Mesenchymal stem cell (in vitro differentiated cells and primary cell): ENCODE measurements around the gene CAMK4. TPM values are rescaled to one million over a fixed set of nuclear protein-coding genes. Genes with fewer than 3 reads are reported as not detected.

ENCODE experiments used
- DNase-seq: peaks from one replicate; pipeline ENCODE4 v3.0.0-alpha.2; 2013
- H2AFZ ChIP-seq: one replicate; pipeline ENCODE4 v1.6.1; 2013; ENCODE audit warnings: low read depth, mild to moderate bottlenecking, control low read depth, inconsistent platforms, low read length, moderate library complexity
- H2AK5ac ChIP-seq: 2 replicates; pipeline ENCODE4 v1.6.1; 2013; ENCODE audit warnings: low read length, moderate library complexity, mild to moderate bottlenecking, inconsistent platforms; ENCODE audit not compliant: severe bottlenecking
- H2BK120ac ChIP-seq: one replicate; pipeline ENCODE4 v1.6.1; 2013; ENCODE audit warnings: low read depth, mild to moderate bottlenecking, inconsistent platforms, low read length, moderate library complexity
- H2BK12ac ChIP-seq, 2 experiments: one replicate each; pipeline ENCODE4 v1.6.1; 2013; ENCODE audit warnings: inconsistent platforms in 2 of 2, low read length in 2 of 2, mild to moderate bottlenecking in 2 of 2, moderate library complexity in 2 of 2, control low read depth in 1 of 2
- H2BK15ac ChIP-seq: one replicate; pipeline ENCODE4 v1.6.1; 2013; ENCODE audit warnings: mild to moderate bottlenecking, low read depth, inconsistent platforms; ENCODE audit not compliant: poor library complexity, severe bottlenecking
- H2BK5ac ChIP-seq: 2 replicates; pipeline ENCODE4 v1.6.1; 2013; ENCODE audit warnings: low read depth, mild to moderate bottlenecking, low read length, control low read depth, inconsistent platforms; ENCODE audit not compliant: poor library complexity, severe bottlenecking
- H3K14ac ChIP-seq, 2 experiments: one replicate each; pipeline ENCODE4 v1.6.1; 2013; ENCODE audit warnings: inconsistent platforms in 2 of 2, low read length in 2 of 2, control low read depth in 1 of 2, mild to moderate bottlenecking in 1 of 2, moderate library complexity in 1 of 2
- H3K18ac ChIP-seq, 2 experiments: one replicate each; pipeline ENCODE4 v1.6.1; 2013; ENCODE audit warnings: inconsistent platforms in 2 of 2, low read length in 2 of 2, control low read depth in 1 of 2, low read depth in 1 of 2, mild to moderate bottlenecking in 1 of 2
- H3K23ac ChIP-seq, 2 experiments: one replicate each; pipeline ENCODE4 v1.6.1; 2013; ENCODE audit warnings: inconsistent platforms in 2 of 2, low read length in 2 of 2, mild to moderate bottlenecking in 2 of 2, moderate library complexity in 2 of 2, control low read depth in 1 of 2
- H3K27ac ChIP-seq: 2 replicates; pipeline ENCODE4 v1.5.1; 2013; ENCODE audit warnings: mild to moderate bottlenecking, moderate library complexity, low read length, control low read depth, inconsistent platforms; ENCODE audit not compliant: poor library complexity, severe bottlenecking
- H3K27me3 ChIP-seq, 2 experiments: 2 replicates each; pipeline versions ENCODE4 v1.6.1 to v1.7.0; 2013; ENCODE audit warnings: low read length in 2 of 2, mild to moderate bottlenecking in 2 of 2, moderate library complexity in 2 of 2, control low read depth in 1 of 2, inconsistent platforms in 1 of 2; ENCODE audit not compliant: control insufficient read depth in 1 of 2, insufficient read depth in 1 of 2
- H3K36me3 ChIP-seq, 2 experiments: 2 replicates each; pipeline versions ENCODE4 v1.6.1 to v1.7.0; 2013; ENCODE audit warnings: low read length in 2 of 2, control low read depth in 1 of 2, inconsistent platforms in 1 of 2, low read depth in 1 of 2, mild to moderate bottlenecking in 1 of 2; ENCODE audit not compliant: insufficient read depth in 2 of 2, control insufficient read depth in 1 of 2
- H3K4ac ChIP-seq, 2 experiments: one replicate each; pipeline ENCODE4 v1.6.1; 2013; ENCODE audit warnings: inconsistent platforms in 2 of 2, low read length in 2 of 2, mild to moderate bottlenecking in 2 of 2, moderate library complexity in 2 of 2, control low read depth in 1 of 2, low read depth in 1 of 2
- H3K4me1 ChIP-seq: 2 replicates; pipeline ENCODE4 v1.6.1; 2013; ENCODE audit warnings: low read depth, low read length, control low read depth; ENCODE audit not compliant: control insufficient read depth, insufficient read depth
- H3K4me2 ChIP-seq: 2 replicates; pipeline ENCODE4 v1.6.1; 2013; ENCODE audit warnings: low read length, mild to moderate bottlenecking, inconsistent platforms; ENCODE audit not compliant: poor library complexity, severe bottlenecking
- H3K4me3 ChIP-seq, 2 experiments: 2 replicates each; pipeline versions ENCODE4 v1.5.1 to v1.7.0; 2013; ENCODE audit warnings: low read length in 2 of 2, mild to moderate bottlenecking in 2 of 2, control low read depth in 1 of 2, low read depth in 1 of 2; ENCODE audit not compliant: insufficient read depth in 1 of 2
- H3K79me1 ChIP-seq: replicated peaks from 2 replicates; pipeline ENCODE4 v1.6.1; 2013; ENCODE audit warnings: mild to moderate bottlenecking, control low read depth, low read length, inconsistent platforms; ENCODE audit not compliant: poor library complexity, severe bottlenecking
- H3K9ac ChIP-seq: 2 replicates; pipeline ENCODE4 v1.7.0; 2013; ENCODE audit warnings: mild to moderate bottlenecking, low read length, moderate library complexity
- H3K9me3 ChIP-seq: 2 replicates; pipeline ENCODE4 v1.7.0; 2013; ENCODE audit warnings: mild to moderate bottlenecking, low read length; ENCODE audit not compliant: control insufficient read depth
- H4K8ac ChIP-seq: one replicate; pipeline ENCODE4 v1.6.1; 2013; ENCODE audit warnings: inconsistent platforms, mild to moderate bottlenecking, low read length, moderate library complexity
- H4K91ac ChIP-seq: one replicate; pipeline ENCODE4 v1.6.1; 2013; ENCODE audit warnings: mild to moderate bottlenecking, low read length, inconsistent platforms
- WGBS: methylation state at CpG from one replicate; pipeline ENCODE4 v1.1.7; 2013; ENCODE audit warnings: mixed read lengths; 5-methylcytosine and 5-hydroxymethylcytosine counted together
- polyA plus RNA-seq, 2 experiments: library from polyadenylated mRNA; stranded (reverse); fragments of 200-250 nt; gene quantifications; one replicate each; pipeline ENCODE4 v1.2.3, GENCODE V29; 2013

The CAMK4 gene
- 4.2 TPM for polyA plus RNA-seq (2013, experiment 1 of 2)
- polyA plus RNA-seq (2013, experiment 2 of 2) = 4.5 TPM

DNA sequence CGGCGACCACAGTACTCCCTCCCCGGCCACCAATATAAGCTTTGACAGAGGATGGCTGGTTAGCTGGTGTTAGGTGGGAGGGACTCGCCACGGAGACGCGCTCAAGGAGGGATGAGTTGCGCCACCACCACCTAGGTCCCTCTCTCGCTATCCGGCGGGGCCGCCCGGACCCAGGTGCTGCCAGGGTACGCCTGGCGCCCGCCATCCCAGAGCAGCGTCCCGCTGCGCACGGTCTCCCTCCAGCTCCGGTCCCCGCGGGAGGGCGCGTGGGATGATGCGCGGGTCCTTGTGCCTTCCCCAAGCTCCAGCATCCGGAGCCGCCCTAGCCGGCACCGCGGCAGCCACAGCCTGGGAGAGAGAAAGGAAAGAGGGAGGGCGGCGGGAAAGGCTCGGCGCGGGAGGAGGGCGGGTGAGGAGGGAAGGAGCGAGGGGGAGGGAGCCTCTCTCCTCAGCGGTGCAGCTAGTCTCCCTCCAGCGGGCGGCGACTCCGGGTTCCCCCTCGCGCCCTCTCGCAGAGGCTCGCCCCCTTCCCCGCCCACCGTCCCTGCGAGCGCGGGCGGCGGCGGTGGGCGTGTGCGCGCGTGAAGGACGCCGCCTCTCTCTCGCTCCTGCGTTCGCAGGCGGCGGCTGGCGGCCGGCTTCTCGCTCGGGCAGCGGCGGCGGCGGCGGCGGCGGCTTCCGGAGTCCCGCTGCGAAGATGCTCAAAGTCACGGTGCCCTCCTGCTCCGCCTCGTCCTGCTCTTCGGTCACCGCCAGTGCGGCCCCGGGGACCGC is at the start of gene CAMK4:
Gene CAMK4 (plus strand): TSS at position 598 of the 774 bp plus-strand sequence. CDS start 100 bp downstream, at position 698.
- Histone ChIP-seq H3K18ac (peak within 1 kb of the TSS in 1 of 2 experiments; percentile 94), H3K4ac (peak within 1 kb of the TSS in 1 of 2 experiments; percentile 8), H3K9me3 (no peaks in the 10 kb centered on the region), H3K79me1 (no peaks in the 10 kb centered on the region), H3K36me3 (no peaks in the 10 kb centered on the region), H3K9ac (peak within 1 kb of the TSS; percentile 74), H4K91ac (peak within 1 kb of the TSS; percentile 16), H3K27ac (no peak within 1 kb of the TSS), H4K8ac (peak within 1 kb of the TSS; percentile 19), H2AK5ac (no peak within 1 kb of the TSS), H2BK120ac (no peak within 1 kb of the TSS), H2BK5ac (no peak within 1 kb of the TSS), H3K4me1 (peaks cover 11% of the 10 kb centered on the region), H3K23ac (no peak within 1 kb of the TSS), H2BK12ac (peak within 1 kb of the TSS in 1 of 2 experiments; percentile 80), H2BK15ac (peak within 1 kb of the TSS; percentile 82), H2AFZ (peak within 1 kb of the TSS; percentile 93), H3K14ac (peak within 1 kb of the TSS in 1 of 2 experiments; percentile 87), H3K4me3 (peak within 1 kb of the TSS; percentile 61 to 82), H3K27me3 (peaks cover 0 to 16% of the 10 kb centered on the region in 2 experiments), H3K4me2 (peak within 1 kb of the TSS; percentile 98)
- peak; percentile 82 for DNase-seq
- 0% methylated on average over 63 of the region's 89 CpGs for WGBS

DNA sequence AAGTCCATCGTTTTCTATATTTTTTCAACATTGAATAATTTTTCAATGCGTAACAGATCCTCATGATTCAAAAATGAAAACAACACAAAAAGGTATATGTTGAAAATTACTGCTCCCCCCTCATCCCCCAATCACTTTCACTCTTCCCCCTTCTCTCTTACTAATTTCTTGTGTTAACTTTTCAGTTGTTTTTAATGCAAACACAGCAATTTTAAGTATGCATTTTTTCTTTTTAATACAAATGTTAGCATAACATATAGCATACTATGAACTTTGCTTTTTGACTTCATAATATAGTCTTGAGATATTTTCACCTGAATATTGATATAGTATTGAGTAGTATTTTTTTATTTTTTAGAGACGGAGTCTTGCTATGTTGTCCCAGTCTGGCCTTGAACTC is 41.1 kb upstream of the CAMK4 start:
- Histone ChIP-seq H2BK5ac (no peak overlapping the region), H3K4ac (no peak overlapping the region), H3K4me3 (no peak overlapping the region), H3K9ac (no peak overlapping the region), H3K79me1 (no peaks in the 10 kb centered on the region), H2BK15ac (no peak overlapping the region), H2BK12ac (no peak overlapping the region), H2AFZ (no peak overlapping the region), H3K4me1 (no peaks in the 10 kb centered on the region), H3K23ac (no peak overlapping the region), H3K27ac (no peak overlapping the region), H2AK5ac (no peak overlapping the region), H4K8ac (no peak overlapping the region), H3K14ac (no peak overlapping the region), H3K4me2 (no peak overlapping the region), H3K36me3 (no peaks in the 10 kb centered on the region), H3K27me3 (no peaks in the 10 kb centered on the region), H3K18ac (no peak overlapping the region), H2BK120ac (no peak overlapping the region), H3K9me3 (no peaks in the 10 kb centered on the region), H4K91ac (no peak overlapping the region)
- WGBS = 100% methylated on average over 2 of the region's 3 CpGs
- no peak for DNase-seq

DNA sequence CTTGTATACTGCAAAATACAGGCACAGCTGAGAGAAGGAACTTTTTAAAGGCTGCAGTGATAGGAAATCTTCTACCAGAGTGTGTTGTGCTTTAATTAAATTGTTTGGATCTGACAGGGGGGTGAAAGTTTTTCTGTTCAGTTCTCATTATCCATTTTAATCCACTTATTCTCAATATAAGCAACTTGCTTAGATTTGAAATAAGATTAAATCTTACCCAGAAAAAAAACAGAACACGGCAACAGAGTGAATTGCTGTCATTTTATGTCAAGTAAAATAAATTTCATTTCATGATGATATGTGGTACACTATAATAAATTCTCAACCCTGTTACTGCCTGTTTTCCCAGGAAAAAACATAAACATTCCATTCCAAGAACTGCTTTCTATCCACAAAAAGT is 37.1 kb upstream of the CAMK4 start:
- Histone ChIP-seq H3K4me2 (no peak overlapping the region), H2BK15ac (no peak overlapping the region), H3K18ac (no peak overlapping the region), H2BK120ac (no peak overlapping the region), H4K8ac (no peak overlapping the region), H3K4me3 (no peak overlapping the region), H3K79me1 (no peaks in the 10 kb centered on the region), H2BK12ac (no peak overlapping the region), H3K4me1 (no peaks in the 10 kb centered on the region), H2AK5ac (no peak overlapping the region), H4K91ac (no peak overlapping the region), H3K9ac (no peak overlapping the region), H3K9me3 (no peaks in the 10 kb centered on the region), H3K4ac (no peak overlapping the region), H2AFZ (no peak overlapping the region), H3K23ac (no peak overlapping the region), H2BK5ac (no peak overlapping the region), H3K27ac (no peak overlapping the region), H3K14ac (no peak overlapping the region), H3K36me3 (no peaks in the 10 kb centered on the region), H3K27me3 (no peaks in the 10 kb centered on the region)
- WGBS = no CpG with 5 or more reads among the region's 1 CpG
- no peak for DNase-seq

DNA sequence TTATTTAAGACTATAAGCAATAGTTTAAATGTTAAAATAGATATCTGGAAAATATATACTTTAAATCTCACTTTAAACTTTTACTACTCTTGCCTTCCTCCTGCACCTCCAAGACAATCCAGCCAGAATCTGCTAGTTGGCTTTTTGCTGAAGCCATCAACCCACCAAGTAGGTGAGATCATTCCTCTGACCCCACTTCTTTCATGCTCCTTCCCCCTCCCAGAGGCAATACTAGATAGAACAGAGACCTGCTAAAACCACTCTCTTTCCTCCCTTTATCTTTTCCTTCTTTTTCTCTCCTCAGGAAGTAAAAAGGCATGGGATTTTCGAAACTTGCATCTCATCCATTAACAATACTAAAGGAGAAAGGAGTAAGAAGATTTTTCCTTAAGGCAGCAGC is 30.1 kb upstream of the CAMK4 start:
- Histone ChIP-seq H3K4me2 (no peak overlapping the region), H3K27me3 (no peaks in the 10 kb centered on the region), H2BK5ac (no peak overlapping the region), H2BK12ac (no peak overlapping the region), H3K23ac (no peak overlapping the region), H3K4ac (no peak overlapping the region), H2AFZ (no peak overlapping the region), H4K8ac (no peak overlapping the region), H3K4me3 (no peak overlapping the region), H3K9me3 (no peaks in the 10 kb centered on the region), H4K91ac (no peak overlapping the region), H2AK5ac (no peak overlapping the region), H3K27ac (no peak overlapping the region), H3K4me1 (no peaks in the 10 kb centered on the region), H3K9ac (no peak overlapping the region), H2BK15ac (no peak overlapping the region), H3K79me1 (no peaks in the 10 kb centered on the region), H2BK120ac (no peak overlapping the region), H3K14ac (no peak overlapping the region), H3K18ac (no peak overlapping the region), H3K36me3 (no peaks in the 10 kb centered on the region)
- no CpG with 5 or more reads among the region's 1 CpG for WGBS
- no peak for DNase-seq
